Measurements from ENCODE around the gene POLD3. TPM values are rescaled to one million over a fixed set of nuclear protein-coding genes. Genes with fewer than 3 reads are reported as not detected.

POLD3 gene
- total RNA-seq, 1 donor from 2014 or later, result 5.8 TPM

DNA sequence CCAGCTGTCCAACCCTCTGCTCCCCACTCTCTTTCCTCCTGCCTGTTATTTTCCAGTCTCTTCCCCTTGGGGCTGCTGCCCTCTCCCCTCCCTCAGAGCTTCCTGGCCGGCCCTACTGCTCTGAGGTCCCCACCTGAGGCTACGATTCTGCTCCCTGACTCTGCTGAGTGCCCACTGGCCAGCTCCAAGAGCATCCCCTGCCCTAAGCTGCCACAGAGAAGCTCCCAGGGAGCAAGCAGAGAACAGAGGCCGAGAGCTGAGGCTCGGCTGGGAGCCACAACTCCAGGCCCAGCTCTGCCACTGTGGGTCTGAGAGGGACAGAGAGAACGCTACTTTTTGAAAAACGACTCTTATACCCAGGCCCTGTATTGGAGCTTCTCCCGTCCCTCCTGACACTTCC, 77.8 kb downstream of the POLD3 start:
- DNase-seq (ENCODE audit: low read depth), result no peak

- DNase-seq (ENCODE audit: low read depth), result peak; percentile 65
Observed at GRCh38 chr11:74671520-74672196, 79.3 kb downstream of the POLD3 start.

- peak; percentile 13 for DNase-seq (ENCODE audit: low read depth)
Observed at GRCh38 chr11:74672332-74672955, 80.1 kb downstream of the POLD3 start.

DNA sequence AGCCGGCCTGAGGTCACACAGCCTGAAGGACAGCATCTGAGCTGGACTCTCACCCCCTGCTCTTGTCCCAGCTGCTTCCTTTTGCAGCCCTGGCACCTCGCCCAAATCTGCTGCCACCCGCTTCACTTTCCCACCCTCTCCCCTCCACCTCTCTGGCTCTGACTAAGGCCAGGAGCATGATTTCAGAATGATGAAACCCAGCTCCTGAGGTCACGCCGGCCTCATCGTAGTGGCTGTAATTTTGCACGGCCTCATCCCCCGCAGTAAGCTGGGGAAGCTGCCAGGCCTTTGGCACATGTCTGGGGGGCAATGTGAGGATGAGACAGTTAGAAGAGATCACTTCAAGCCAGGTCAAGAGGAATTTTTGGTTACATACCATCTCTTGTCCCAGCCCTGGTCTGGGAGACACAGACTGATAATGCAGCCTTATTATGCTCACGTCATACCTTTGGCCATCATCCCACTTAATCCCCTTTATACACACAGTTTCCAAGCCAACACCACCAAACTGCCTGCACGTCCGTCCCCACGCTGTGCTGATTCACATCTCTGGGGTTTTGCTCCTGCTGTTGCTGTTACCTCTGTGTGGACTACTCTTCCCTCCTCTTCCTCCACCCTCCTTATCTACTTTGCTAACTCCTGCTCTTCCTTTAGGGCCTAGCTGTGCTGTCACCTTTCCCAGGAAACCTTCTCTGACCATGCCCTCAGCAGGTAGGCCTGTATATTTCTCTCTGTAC, 80.7 kb downstream of the POLD3 start:
- peak; percentile 97 for DNase-seq (ENCODE audit: low read depth)

- no peak for DNase-seq (ENCODE audit: low read depth)
Observed at GRCh38 chr11:74673693-74674360, 81.4 kb downstream of the POLD3 start.

DNA sequence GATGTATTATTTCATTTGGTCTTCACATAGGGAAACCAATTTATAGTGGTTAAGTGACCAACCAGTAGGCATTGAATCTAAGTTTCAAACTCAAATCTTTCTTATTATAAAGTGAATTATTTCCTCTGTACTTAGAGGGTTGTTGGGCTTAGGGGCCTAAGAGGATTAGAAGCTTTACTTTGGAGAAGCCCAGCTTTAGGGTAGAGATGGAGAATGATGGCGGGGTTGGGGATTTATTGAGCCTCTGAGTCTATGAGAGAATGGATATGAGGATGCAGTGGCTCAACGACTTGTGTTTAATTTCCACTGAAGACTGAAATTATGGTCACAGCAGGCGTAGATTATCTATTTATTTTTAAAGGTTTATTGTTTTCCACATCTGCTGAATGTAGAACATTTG, 83.4 kb downstream of the POLD3 start:
- no peak for DNase-seq (ENCODE audit: low read depth)

GRCh38 chr11:74676596-74676995, 84.2 kb downstream of the POLD3 start:
- no peak for DNase-seq (ENCODE audit: low read depth)

DNA sequence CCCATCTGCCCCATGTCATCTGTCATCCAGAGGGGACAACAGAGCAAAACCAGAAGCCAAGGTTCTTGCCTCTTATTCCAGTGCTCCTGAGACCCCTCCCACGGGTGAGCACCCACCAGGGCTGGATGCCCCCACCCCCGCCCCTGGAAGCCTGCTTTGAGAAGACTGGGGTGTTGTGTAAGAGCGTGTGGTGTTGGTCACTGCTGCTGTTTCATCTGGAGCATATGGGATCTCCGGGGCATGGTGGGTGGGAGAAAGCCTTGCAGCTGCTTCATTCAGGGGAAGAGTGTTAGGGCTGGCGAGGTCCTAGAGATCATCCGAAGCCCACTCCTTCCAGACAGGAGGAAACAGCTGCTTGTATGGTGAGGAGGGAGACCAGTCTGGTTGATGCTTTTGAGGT, 84.7 kb downstream of the POLD3 start:
- peak; percentile 50 for DNase-seq (ENCODE audit: low read depth)

GRCh38 chr11:74678041-74678440, 85.7 kb downstream of the POLD3 start:
- no peak for DNase-seq (ENCODE audit: low read depth)

DNA sequence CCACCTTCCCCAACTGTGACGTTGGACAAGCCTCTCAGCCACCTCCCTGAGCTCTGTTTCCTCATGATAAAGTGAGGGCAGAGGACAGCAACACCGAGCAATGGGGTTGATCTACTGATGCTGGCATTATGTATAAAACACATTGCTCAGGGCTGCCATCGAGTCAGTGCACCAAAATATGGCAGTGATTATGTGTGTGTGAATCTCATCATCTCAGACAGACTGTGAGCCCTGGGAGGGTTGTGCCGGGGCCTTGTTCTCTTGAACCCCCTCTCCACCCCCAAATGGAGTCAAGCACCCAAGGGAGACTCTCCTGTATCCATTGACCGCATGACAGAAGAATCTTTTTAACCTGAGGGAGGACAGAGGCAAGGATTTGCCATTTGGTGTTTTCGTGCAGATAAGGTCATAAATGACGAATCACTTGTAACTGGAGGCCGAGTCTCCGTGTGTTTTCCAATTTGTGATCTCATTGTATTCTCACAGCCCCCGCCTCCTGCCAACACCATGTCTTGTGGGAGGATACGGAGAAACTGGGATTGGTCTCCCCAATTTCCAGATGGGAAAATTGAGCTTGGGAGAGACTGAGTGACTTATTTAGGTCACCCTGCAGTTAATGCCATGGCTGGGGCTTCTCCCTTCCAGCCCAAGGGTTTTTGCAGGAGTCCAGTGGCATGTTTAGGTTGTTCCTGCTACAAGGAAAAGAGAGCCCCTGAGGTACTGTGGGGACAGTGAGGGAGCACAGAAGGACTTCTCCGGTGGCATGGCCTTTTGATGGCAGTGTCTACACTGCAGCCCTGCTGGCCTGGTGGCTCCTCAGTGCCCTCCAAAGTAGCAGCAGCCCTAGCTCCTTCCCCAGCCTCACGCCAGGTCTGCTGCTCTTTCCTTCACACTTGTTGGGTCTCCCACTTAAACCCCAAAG, 86.5 kb downstream of the POLD3 start:
- no peak for DNase-seq (ENCODE audit: low read depth)

- DNase-seq (ENCODE audit: low read depth), result no peak
Observed at GRCh38 chr11:74679513-74679865, 87.1 kb downstream of the POLD3 start.

DNA sequence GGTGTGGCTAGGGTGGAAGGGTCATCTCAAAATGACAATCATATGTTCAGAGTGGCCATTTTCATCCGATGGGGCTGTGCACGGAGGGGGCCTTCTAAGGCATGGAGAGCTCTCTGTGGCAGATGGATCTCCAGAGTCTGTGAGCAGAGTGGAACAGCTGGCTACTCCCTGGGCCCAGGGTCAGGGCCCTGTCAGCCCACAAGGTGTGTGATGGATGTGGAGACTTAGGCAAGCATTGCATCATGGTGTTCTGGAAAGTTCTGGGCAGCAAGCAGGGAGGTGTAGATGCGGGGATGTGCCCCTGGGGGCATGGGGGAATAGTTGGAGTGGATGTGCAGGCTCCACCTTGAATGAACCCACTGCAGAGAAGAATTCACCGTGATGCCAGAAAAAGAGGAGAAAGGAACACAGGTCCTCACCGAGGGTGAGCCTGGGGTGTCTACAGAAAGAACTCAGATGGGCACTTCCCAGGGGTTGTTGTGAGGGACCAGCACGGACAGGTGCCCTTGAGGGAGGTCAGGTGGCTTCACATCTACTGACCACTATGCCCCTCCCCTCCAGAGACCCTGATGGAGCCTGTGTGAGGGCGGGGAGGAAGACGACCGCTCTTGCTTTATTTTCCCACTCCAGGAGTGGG, 87.8 kb downstream of the POLD3 start:
- no peak for DNase-seq (ENCODE audit: low read depth)

DNA sequence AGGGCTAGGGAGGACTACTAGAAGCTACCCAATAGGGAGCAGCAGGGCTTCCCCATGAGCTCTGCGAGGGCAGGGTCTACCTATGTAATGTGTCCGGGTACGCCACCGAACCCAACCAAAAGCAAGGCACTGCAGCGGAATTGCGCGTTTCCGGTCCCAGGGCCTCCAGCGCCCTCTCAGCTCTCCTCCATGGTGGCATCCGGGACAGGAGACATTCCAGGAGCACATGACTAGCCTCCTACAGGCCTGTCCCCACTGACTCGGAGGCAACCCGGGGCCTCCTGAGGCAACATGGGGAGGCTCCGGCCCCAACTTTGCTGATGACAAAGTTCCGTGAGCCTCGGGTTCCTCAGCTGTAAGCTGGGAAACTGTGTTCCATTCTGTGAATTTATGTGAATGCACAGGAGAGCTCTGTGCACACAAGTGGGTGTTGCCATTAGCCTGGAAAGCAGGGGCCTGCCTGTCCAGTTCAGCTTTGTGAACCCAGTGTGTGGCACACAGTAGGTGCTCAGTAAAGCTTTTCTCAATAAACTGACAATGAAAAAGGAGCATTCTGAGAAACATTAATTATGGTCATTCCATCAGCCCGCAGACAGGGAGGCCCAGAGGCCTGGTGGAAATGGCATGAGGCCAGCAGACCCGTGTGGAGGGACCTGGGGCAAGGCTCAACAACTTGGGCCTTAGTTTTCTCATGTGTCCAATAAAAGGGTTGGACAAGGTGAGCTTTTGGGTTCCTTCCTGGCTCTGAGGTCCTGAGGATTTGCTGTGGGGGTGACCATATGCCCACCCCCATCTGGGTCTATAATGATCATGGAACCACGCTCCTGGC, 88.5 kb downstream of the POLD3 start:
- no peak for DNase-seq (ENCODE audit: low read depth)

GRCh38 chr11:74681686-74682651, 89.6 kb downstream of the POLD3 start:
- DNase-seq (ENCODE audit: low read depth), result no peak

DNA sequence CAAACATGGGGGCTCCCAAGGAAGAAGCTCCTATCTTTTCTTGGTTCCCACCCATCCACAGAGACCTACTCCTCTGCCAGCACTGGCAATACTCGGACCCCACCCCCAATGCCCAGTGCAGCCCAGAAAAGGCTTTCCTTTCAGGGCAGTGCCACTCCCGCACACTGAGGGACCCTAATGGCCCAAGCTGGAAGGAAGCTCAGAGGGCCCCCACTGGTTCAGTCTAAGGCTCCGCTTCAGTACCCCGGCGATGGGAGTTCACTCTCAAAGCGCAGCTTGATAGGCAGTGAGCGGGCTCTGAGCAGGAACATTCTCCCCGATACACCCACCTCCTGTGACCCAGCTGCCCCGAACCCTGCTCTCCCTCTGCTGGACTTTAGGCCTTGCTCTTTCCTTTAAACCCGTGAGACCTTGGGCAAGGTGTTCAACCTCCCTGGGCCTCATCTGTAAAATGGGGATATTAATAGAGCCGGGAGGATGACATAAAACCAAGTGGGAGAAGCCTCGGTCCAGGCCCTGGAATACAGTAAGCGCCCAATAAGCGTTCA, 90.4 kb downstream of the POLD3 start:
- no peak for DNase-seq (ENCODE audit: low read depth)

DNA sequence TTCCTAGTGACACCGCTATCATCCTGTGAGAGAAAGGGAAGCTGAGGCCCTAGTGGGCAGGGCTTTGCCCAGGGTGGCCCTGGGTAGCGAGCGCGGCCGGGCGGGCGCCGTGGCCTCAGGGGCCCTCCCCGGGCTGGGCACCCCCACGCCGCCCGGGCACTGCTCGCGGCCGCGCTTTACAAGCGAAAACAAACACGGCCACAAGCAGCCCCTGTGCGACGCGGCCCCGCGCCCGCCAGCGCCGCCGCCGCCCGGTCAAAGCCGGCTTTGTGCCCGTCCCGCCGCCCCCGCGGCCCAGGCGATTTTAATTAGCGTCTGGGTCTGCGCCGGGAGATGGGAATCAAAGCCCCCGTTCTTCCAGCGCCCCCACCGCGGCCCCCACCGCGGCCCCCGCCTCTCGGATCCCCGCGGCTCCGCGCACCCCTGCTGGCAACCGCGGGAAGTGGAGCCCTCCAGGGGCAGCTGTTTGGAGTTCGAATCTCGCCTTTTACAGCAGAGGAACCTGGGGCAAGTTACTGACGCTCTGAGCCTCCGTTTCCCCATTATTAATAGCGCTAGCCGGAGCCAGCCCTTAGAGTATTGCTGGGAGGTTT, 91.0 kb downstream of the POLD3 start:
- no peak for DNase-seq (ENCODE audit: low read depth)

DNA sequence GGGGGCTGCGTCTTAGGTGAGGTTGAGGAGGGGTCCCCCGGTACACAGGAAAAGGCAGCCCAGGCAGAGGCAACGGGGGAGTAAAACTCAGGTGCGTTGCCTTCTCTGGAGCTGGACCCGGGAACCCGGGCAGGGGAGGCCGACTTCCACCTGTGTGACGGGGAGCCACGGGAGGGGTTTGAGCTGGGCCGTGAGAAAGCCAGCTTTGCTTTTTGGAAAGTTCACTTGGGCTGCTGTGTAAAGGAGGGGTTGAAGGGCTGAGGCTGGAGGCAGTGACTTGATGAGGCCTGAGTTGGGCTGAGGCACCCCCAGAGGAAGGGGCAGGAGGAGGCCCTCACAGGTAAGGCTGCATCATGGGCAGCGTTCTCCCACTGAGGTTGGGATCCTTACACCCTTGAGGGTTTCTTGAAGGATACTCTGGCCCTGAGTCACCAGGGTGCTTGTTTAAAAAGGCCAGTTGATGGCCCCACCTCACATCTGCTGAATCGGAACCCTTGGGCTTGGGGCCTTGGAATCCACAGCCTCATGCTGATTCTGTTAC, 91.6 kb downstream of the POLD3 start:
- DNase-seq (ENCODE audit: low read depth), result no peak

All from myocyte (in vitro differentiated cells).